NCI-H1417 treated with DMSO at 0.1 percent for 48 hours (cell line): Measurements from ENCODE around the gene ADARB2.

Experiments
- DNase-seq: peaks from one replicate; lab custom pipeline; 2025; lab: John Stamatoyannopoulos, UW

ADARB2 gene

GRCh38 chr10:1736144-1736971, 967 bp downstream of the ADARB2 start:
- no peak for DNase-seq

GRCh38 chr10:1735562-1735961, 1.8 kb downstream of the ADARB2 start:
- DNase-seq, result no peak

GRCh38 chr10:1734288-1734687, 3.0 kb downstream of the ADARB2 start:
- no peak for DNase-seq

- DNase-seq, result no peak
These were observed 3.6 kb downstream of the ADARB2 start for GRCh38 chr10:1733720-1734119.

- no peak for DNase-seq
These were observed 4.7 kb downstream of the ADARB2 start for GRCh38 chr10:1732564-1732996.

GRCh38 chr10:1731592-1731991, 5.7 kb downstream of the ADARB2 start:
- DNase-seq, result no peak

- DNase-seq, result no peak
These were observed 7.6 kb downstream of the ADARB2 start for GRCh38 chr10:1729751-1730150.

GRCh38 chr10:1726861-1727260, 10.5 kb downstream of the ADARB2 start:
- no peak for DNase-seq

GRCh38 chr10:1724921-1725488, 12.3 kb downstream of the ADARB2 start:
- DNase-seq, result no peak

- DNase-seq, result no peak
These were observed 20.5 kb downstream of the ADARB2 start for GRCh38 chr10:1716839-1717238.

GRCh38 chr10:1715821-1716220, 21.5 kb downstream of the ADARB2 start:
- no peak for DNase-seq

- DNase-seq, result no peak
These were observed 24.2 kb downstream of the ADARB2 start for GRCh38 chr10:1712944-1713671.

- DNase-seq, result no peak
These were observed 25.0 kb downstream of the ADARB2 start for GRCh38 chr10:1712314-1712713.

- no peak for DNase-seq
These were observed 28.2 kb downstream of the ADARB2 start for GRCh38 chr10:1709161-1709560.

GRCh38 chr10:1708746-1709145, 28.6 kb downstream of the ADARB2 start:
- DNase-seq, result no peak

GRCh38 chr10:1706711-1707110, 30.6 kb downstream of the ADARB2 start:
- DNase-seq, result no peak

GRCh38 chr10:1706256-1706655, 31.1 kb downstream of the ADARB2 start:
- no peak for DNase-seq

- no peak for DNase-seq
These were observed 39.1 kb downstream of the ADARB2 start for GRCh38 chr10:1698185-1698584.

- no peak for DNase-seq
These were observed 41.2 kb downstream of the ADARB2 start for GRCh38 chr10:1696106-1696505.

GRCh38 chr10:1690086-1690485, 47.2 kb downstream of the ADARB2 start:
- DNase-seq, result no peak

- DNase-seq, result no peak
These were observed 48.8 kb downstream of the ADARB2 start for GRCh38 chr10:1688531-1688930.

- DNase-seq, result no peak
These were observed 49.6 kb downstream of the ADARB2 start for GRCh38 chr10:1687623-1688150.

- DNase-seq, result no peak
These were observed 50.1 kb downstream of the ADARB2 start for GRCh38 chr10:1687190-1687589.
